GM13976 (cell line): ENCODE measurements around the gene PRM2.
"Not testable (repeated sequence)": the region's sequence is repeated elsewhere in the genome, so short reads cannot be mapped to it uniquely, and the experiment has no call there.

ENCODE experiments used
- DNase-seq: peaks from one replicate; pipeline ENCODE4 v3.0.0; 2012; ENCODE audit warnings: low spot score
- CTCF ChIP-seq: IDR thresholded peaks from 2 replicates; pipeline ENCODE4 v1.5.1; 2012; ENCODE audit warnings: borderline replicate concordance, mild to moderate bottlenecking; ENCODE audit not compliant: insufficient read depth; ENCODE audit errors: extremely low read depth, missing control alignments, control extremely low read depth
- in situ Hi-C: fragments of 300-500 bp; cut with MboI; formaldehyde crosslinking; loops from one replicate; pipeline ENCODE4 v1.12.0; 2022; ENCODE audit warnings: low sequenced_read_pairs, mixed read lengths, inconsistent platforms; ENCODE audit not compliant: unreplicated experiment

Gene PRM2

GRCh38 chr16:11296351-11296705, 20.0 kb upstream of the PRM2 start:
- no peak for TF ChIP-seq CTCF
- DNase-seq = no peak
- in situ Hi-C loops = no loop called here

- no peak for DNase-seq
- in situ Hi-C loops = no loop called here
- TF ChIP-seq CTCF = no peak
These were observed 19.4 kb upstream of the PRM2 start for GRCh38 chr16:11295672-11296071.

- in situ Hi-C loops = no loop called here
- no peak for DNase-seq
- TF ChIP-seq CTCF = no peak
These were observed 15.9 kb upstream of the PRM2 start for GRCh38 chr16:11292076-11292748.

GRCh38 chr16:11291091-11291703, 14.9 kb upstream of the PRM2 start:
- no peak for DNase-seq
- in situ Hi-C loops = no loop called here
- no peak for TF ChIP-seq CTCF

- no peak for TF ChIP-seq CTCF
- no peak for DNase-seq
- in situ Hi-C loops = no loop called here
These were observed 14.0 kb upstream of the PRM2 start for GRCh38 chr16:11290102-11290893.

- DNase-seq, in situ Hi-C loops: not testable (repeated sequence)
These were observed 13.4 kb upstream of the PRM2 start for GRCh38 chr16:11289696-11290095.

- no peak for TF ChIP-seq CTCF
- in situ Hi-C loops = no loop called here
- DNase-seq = no peak
These were observed 12.9 kb upstream of the PRM2 start for GRCh38 chr16:11289202-11289601.
